Esophagus muscularis mucosa (tissue), 4 donors: ENCODE measurements around the gene CABP7. TPM values are rescaled to one million over a fixed set of nuclear protein-coding genes. Genes with fewer than 3 reads are reported as not detected.

Experiments
- DNase-seq: peaks from one replicate; pipeline ENCODE4 v3.0.0-alpha.2; 2017; ENCODE audit errors: extremely low spot score
- H3K27ac ChIP-seq, 4 donors: fragments of 200-600 bp; sonication (generic); replicated peaks in 1 of 4; 1 replicate in 3 of 4; 2 replicates in 1 of 4; pipeline ENCODE4 v1.5.1; 2016 to 2019; ENCODE audit warnings: mild to moderate bottlenecking in 1 of 4
- H3K27me3 ChIP-seq, 4 donors: fragments of 200-600 bp; sonication (generic); one replicate each; pipeline versions ENCODE4 v1.5.1 to v1.6.0; 2016 to 2019
- H3K36me3 ChIP-seq, 4 donors: fragments of 200-600 bp; sonication (generic); one replicate each; pipeline ENCODE4 v1.5.1; 2016 to 2019
- H3K4me1 ChIP-seq, 4 donors: fragments of 200-600 bp; sonication (generic); one replicate each; pipeline ENCODE4 v1.5.1; 2016 to 2019
- H3K4me3 ChIP-seq, 4 donors: fragments of 200-600 bp; sonication (generic); 1 replicate in 2 of 4; 2 replicates in 2 of 4; pipeline ENCODE4 v1.5.1; 2016 to 2019; ENCODE audit warnings: mild to moderate bottlenecking in 4 of 4, moderate library complexity in 1 of 4
- H3K9me3 ChIP-seq, 4 donors: fragments of 200-600 bp; sonication (generic); 1 replicate in 3 of 4; 2 replicates in 1 of 4; pipeline ENCODE4 v1.5.1; 2016 to 2019
- EP300 ChIP-seq: sonication (generic); formaldehyde crosslinking; IDR thresholded peaks from one replicate; pipeline ENCODE4 v1.6.1; 2017; ENCODE audit warnings: antibody characterized with exemption
- POLR2A ChIP-seq: fragments of 450-650 bp; IDR thresholded peaks from one replicate; pipeline ENCODE4 v1.6.1; 2017; ENCODE audit warnings: antibody characterized with exemption, moderate library complexity, mild to moderate bottlenecking, low read depth
- POLR2AphosphoS5 ChIP-seq, 2 donors: sonication (generic); formaldehyde crosslinking; IDR thresholded peaks; one replicate each; pipeline ENCODE4 v1.6.1; 2017; ENCODE audit warnings: antibody characterized with exemption in 2 of 2
- WGBS: methylation state at CpG from one replicate; pipeline ENCODE4 v1.1.5; 2018; 5-methylcytosine and 5-hydroxymethylcytosine counted together
- intact Hi-C: fragments of 100-400 bp; cut with DNase I; formaldehyde crosslinking; loops from one replicate; pipeline ENCODE4 v1.15.1; 2023
- total RNA-seq, 4 donors: library from RNA; depleted of rRNA; stranded (reverse); fragments of >200 nt; gene quantifications; one replicate each; pipeline versions ENCODE4 v1.1.0 to v1.2.1, GENCODE V29; 2016
- TF ChIP-seq, protein P1 (sequence below), 3 experiments: fragments of 200-600 bp in 2 of 3; fragments of 450-650 bp in 1 of 3; sonication (generic) in 2 of 3; IDR thresholded peaks; one replicate each; pipeline ENCODE4 v1.5.1; 2017 to 2019; ENCODE audit warnings: antibody characterized with exemption in 3 of 3, mild to moderate bottlenecking in 2 of 3, moderate library complexity in 1 of 3

The CABP7 gene
- total RNA-seq, 4 donors from 2014 or later, result under 0.01 to 0.99 (median 0.54) TPM

- intact Hi-C loops, result no loop called here
- Histone ChIP-seq H3K27me3 (peaks cover 0 to 94% (median 2%) of the 10 kb centered on the region in 4 donors), H3K4me3 (no peak overlapping the region), H3K4me1 (peaks cover 0 to 7% (median 4%) of the 10 kb centered on the region in 4 donors), H3K9me3 (no peaks in the 10 kb centered on the region), H3K27ac (no peak overlapping the region), H3K36me3 (no peaks in the 10 kb centered on the region)
- DNase-seq, result no peak
- WGBS, result 63% methylated on average over 8 of the region's 8 CpGs
- TF ChIP-seq POLR2A, result no peak
- TF ChIP-seq, protein P1, sequence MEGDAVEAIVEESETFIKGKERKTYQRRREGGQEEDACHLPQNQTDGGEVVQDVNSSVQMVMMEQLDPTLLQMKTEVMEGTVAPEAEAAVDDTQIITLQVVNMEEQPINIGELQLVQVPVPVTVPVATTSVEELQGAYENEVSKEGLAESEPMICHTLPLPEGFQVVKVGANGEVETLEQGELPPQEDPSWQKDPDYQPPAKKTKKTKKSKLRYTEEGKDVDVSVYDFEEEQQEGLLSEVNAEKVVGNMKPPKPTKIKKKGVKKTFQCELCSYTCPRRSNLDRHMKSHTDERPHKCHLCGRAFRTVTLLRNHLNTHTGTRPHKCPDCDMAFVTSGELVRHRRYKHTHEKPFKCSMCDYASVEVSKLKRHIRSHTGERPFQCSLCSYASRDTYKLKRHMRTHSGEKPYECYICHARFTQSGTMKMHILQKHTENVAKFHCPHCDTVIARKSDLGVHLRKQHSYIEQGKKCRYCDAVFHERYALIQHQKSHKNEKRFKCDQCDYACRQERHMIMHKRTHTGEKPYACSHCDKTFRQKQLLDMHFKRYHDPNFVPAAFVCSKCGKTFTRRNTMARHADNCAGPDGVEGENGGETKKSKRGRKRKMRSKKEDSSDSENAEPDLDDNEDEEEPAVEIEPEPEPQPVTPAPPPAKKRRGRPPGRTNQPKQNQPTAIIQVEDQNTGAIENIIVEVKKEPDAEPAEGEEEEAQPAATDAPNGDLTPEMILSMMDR (IDR thresholded peaks at IDR 0.05), result no peak
- no peak for TF ChIP-seq POLR2AphosphoS5 (IDR thresholded peaks at IDR 0.05)
- TF ChIP-seq EP300, result no peak
Observed at GRCh38 chr22:29713156-29713727, 6.6 kb upstream of the CABP7 start.

DNA sequence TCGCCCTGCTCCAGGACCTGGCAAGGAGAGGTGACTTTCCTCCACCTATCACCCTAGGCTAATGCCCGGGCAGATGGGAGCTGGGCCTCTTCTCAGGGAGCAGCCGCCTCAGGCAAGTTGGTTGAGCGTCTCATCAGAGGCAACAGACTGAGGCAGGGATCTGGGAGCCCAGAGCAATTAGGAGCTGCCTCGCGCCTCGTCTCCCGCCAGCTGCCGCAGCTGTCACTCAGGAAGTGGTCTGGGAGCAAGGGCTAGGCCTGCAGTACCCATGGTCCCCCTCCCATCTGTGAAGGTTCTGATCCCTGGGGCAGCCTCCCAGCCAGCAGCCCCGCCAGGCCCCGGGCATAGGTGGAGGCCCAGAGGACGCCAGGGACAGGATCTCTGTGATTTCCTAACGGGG is 4.6 kb upstream of the CABP7 start:
- Histone ChIP-seq H3K27ac (no peak overlapping the region), H3K36me3 (no peaks in the 10 kb centered on the region), H3K27me3 (peaks cover 0 to 92% (median 11%) of the 10 kb centered on the region in 4 donors), H3K9me3 (no peaks in the 10 kb centered on the region), H3K4me3 (no peak overlapping the region), H3K4me1 (peaks cover 3 to 14% (median 11%) of the 10 kb centered on the region in 4 donors)
- DNase-seq, result no peak
- no peak for TF ChIP-seq EP300
- no peak for TF ChIP-seq POLR2AphosphoS5 (IDR thresholded peaks at IDR 0.05)
- TF ChIP-seq POLR2A, result no peak
- TF ChIP-seq, protein P1 (IDR thresholded peaks at IDR 0.05), result no peak
- intact Hi-C loops, result no loop called here
- WGBS, result 39% methylated on average over 5 of the region's 13 CpGs

- Histone ChIP-seq H3K4me3 (no peak overlapping the region), H3K36me3 (no peaks in the 10 kb centered on the region), H3K27ac (no peak overlapping the region), H3K4me1 (peaks cover 3 to 17% (median 15%) of the 10 kb centered on the region in 4 donors), H3K27me3 (peaks cover 1 to 92% (median 12%) of the 10 kb centered on the region in 4 donors), H3K9me3 (no peaks in the 10 kb centered on the region)
- intact Hi-C loops, result no loop called here
- WGBS, result 73% methylated on average over 4 of the region's 5 CpGs
- TF ChIP-seq POLR2A (no peak), EP300 (no peak), POLR2AphosphoS5 (IDR thresholded peaks at IDR 0.05) (no peak)
- TF ChIP-seq, protein P1 (IDR thresholded peaks at IDR 0.05), result no peak
- DNase-seq, result no peak
Observed at GRCh38 chr22:29715705-29716104, 4.1 kb upstream of the CABP7 start.

DNA sequence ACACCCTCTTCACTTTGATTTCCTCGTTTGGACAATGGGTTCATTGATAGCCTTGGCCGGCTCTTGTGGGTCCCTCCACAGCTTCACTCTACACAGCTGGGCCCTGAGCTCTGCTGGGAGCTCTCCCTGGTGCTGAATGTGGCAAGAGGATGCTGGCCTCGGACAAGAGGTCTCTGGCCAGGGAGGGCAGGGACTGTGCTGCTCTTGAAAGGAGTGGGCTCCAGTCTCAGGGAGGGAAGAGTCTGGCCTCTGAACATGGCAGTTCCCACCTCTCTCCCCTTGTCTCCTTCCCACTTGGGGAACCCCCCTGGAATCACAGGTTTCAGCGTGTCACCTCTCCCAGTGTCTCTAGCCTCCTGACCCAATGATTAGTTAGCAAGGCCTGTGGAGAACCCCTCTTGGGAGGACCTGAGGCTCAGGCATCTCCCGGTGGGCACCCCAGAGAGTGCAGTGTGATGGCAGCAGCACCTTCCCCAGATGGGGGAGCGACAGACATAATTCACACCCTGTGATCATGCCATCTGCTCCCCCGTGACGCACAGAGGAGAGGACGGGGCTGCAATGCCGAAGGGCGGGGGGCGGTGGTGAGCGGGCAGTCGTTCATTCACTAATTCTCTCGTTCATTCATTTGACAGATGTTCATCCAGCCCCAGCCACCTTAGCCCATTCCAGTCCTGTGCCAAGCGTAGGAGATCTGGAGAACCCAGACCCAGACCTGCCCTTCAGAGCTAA is 2.8 kb upstream of the CABP7 start:
- peaks cover 6 to 94% (median 21%) of the 10 kb centered on the region in 4 donors for H3K27me3 ChIP-seq
- no peak for DNase-seq
- H3K27ac ChIP-seq, result no peak overlapping the region
- intact Hi-C loops, result no loop called here
- TF ChIP-seq, protein P1 (IDR thresholded peaks at IDR 0.05), result no peak
- no peak for TF ChIP-seq EP300
- no peak for TF ChIP-seq POLR2AphosphoS5 (IDR thresholded peaks at IDR 0.05)
- TF ChIP-seq POLR2A, result no peak
- no peaks in the 10 kb centered on the region for H3K9me3 ChIP-seq
- H3K4me3 ChIP-seq, result no peak overlapping the region
- H3K4me1 ChIP-seq, result peaks cover 3 to 19% (median 16%) of the 10 kb centered on the region in 4 donors
- H3K36me3 ChIP-seq, result no peaks in the 10 kb centered on the region
- WGBS, result 72% methylated on average over 12 of the region's 16 CpGs
